ENCODE measurements around the gene R3HDM4. TPM values are rescaled to one million over a fixed set of nuclear protein-coding genes. Genes with fewer than 3 reads are reported as not detected.

Gene R3HDM4
- total RNA-seq, 2 donors from 2014 or later = 19.5 to 30.4 TPM

- no peak overlapping the region for H3K4me3 ChIP-seq
- no peak for DNase-seq (ENCODE audit: low spot score)
- no peak overlapping the region for H3K27ac ChIP-seq
- H3K27me3 ChIP-seq = no peaks in the 10 kb centered on the region
- H3K4me1 ChIP-seq = peaks cover 0 to 16% of the 10 kb centered on the region in 2 donors
- peaks cover 43% of the 10 kb centered on the region for H3K36me3 ChIP-seq
- TF ChIP-seq CTCF (IDR thresholded peaks at IDR 0.05) = no peak
- H3K9me3 ChIP-seq = no peaks in the 10 kb centered on the region
Measured at GRCh38 chr19:888581-889385, 24.2 kb downstream of the R3HDM4 start.

- Histone ChIP-seq H3K27me3 (no peaks in the 10 kb centered on the region), H3K36me3 (peaks cover 48% of the 10 kb centered on the region), H3K9me3 (no peaks in the 10 kb centered on the region), H3K4me3 (no peak overlapping the region), H3K4me1 (peaks cover 0 to 12% of the 10 kb centered on the region in 2 donors), H3K27ac (no peak overlapping the region)
- DNase-seq (ENCODE audit: low spot score) = no peak
- TF ChIP-seq CTCF (IDR thresholded peaks at IDR 0.05) = no peak
Measured at GRCh38 chr19:887599-887998, 25.4 kb downstream of the R3HDM4 start.

- Histone ChIP-seq H3K36me3 (peaks cover 53% of the 10 kb centered on the region), H3K27ac (no peak overlapping the region), H3K27me3 (no peaks in the 10 kb centered on the region), H3K4me1 (peaks cover 0 to 8% of the 10 kb centered on the region in 2 donors), H3K9me3 (no peaks in the 10 kb centered on the region), H3K4me3 (no peak overlapping the region)
- TF ChIP-seq CTCF (IDR thresholded peaks at IDR 0.05) = no peak
- no peak for DNase-seq (ENCODE audit: low spot score)
Measured at GRCh38 chr19:887072-887471, 25.9 kb downstream of the R3HDM4 start.

GRCh38 chr19:885536-886224 is 27.3 kb downstream of the R3HDM4 start:
- Histone ChIP-seq H3K4me3 (no peak overlapping the region), H3K4me1 (no peaks in the 10 kb centered on the region)

More at GRCh38 chr19:885536-886224, 27.3 kb downstream of the R3HDM4 start:
- Histone ChIP-seq H3K27ac (no peak overlapping the region), H3K36me3 (peaks cover 60% of the 10 kb centered on the region), H3K9me3 (no peaks in the 10 kb centered on the region), H3K27me3 (no peaks in the 10 kb centered on the region)
- TF ChIP-seq CTCF (IDR thresholded peaks at IDR 0.05) = no peak
- no peak for DNase-seq (ENCODE audit: low spot score)

Data from right atrium auricular region (tissue), 2 donors.